Osteoblast (primary cell): ENCODE results near the gene TCF7L1. TPM values are rescaled to one million over a fixed set of nuclear protein-coding genes. Genes with fewer than 3 reads are reported as not detected.
"Not testable (repeated sequence)": the region's sequence is repeated elsewhere in the genome, so short reads cannot be mapped to it uniquely, and the experiment has no call there.

Experiments
- DNase-seq: peaks from one replicate; pipeline ENCODE4 v3.0.0; 2011; ENCODE audit warnings: low spot score, mixed read lengths; ENCODE audit not compliant: insufficient read length; ENCODE audit errors: missing footprints
- H2AFZ ChIP-seq: 2 replicates; pipeline ENCODE4 v1.6.0; 2011; ENCODE audit warnings: mild to moderate bottlenecking, low read length
- H3K27ac ChIP-seq: 2 replicates; pipeline ENCODE4 v1.5.1; 2011; ENCODE audit warnings: mild to moderate bottlenecking, low read depth, low read length, moderate library complexity
- H3K27me3 ChIP-seq: 2 replicates; pipeline ENCODE4 v1.6.0; 2012; ENCODE audit warnings: mild to moderate bottlenecking, control low read depth, inconsistent platforms, low read length, moderate library complexity; ENCODE audit not compliant: insufficient read depth
- H3K36me3 ChIP-seq: 2 replicates; pipeline ENCODE4 v1.5.1; 2011; ENCODE audit warnings: mild to moderate bottlenecking, low read length, control low read depth, moderate library complexity; ENCODE audit not compliant: insufficient read depth
- H3K4me1 ChIP-seq: 2 replicates; pipeline ENCODE4 v1.5.1; 2011; ENCODE audit warnings: mild to moderate bottlenecking, low read length, control low read depth, moderate library complexity; ENCODE audit not compliant: insufficient read depth
- H3K4me2 ChIP-seq: 2 replicates; pipeline ENCODE4 v1.6.0; 2011; ENCODE audit warnings: mild to moderate bottlenecking, low read length; ENCODE audit not compliant: insufficient read depth
- H3K4me3 ChIP-seq: fragments of 200-600 bp; sonication (generic); 3 replicates; pipeline ENCODE4 v1.5.1; 2012; ENCODE audit warnings: mild to moderate bottlenecking, low read length, inconsistent platforms; ENCODE audit not compliant: insufficient read depth
- H3K79me2 ChIP-seq: 2 replicates; pipeline ENCODE4 v1.6.0; 2012; ENCODE audit warnings: mild to moderate bottlenecking, low read length, control low read depth, inconsistent platforms; ENCODE audit not compliant: insufficient read depth
- H3K9me3 ChIP-seq: 2 replicates; pipeline ENCODE4 v1.5.1; 2011; ENCODE audit warnings: low read depth, low read length, control low read depth
- H4K20me1 ChIP-seq: 2 replicates; pipeline ENCODE4 v1.6.0; 2012; ENCODE audit warnings: mild to moderate bottlenecking, low read length, control low read depth; ENCODE audit not compliant: insufficient read depth
- total RNA-seq: library from RNA; depleted of rRNA; stranded (reverse); fragments of >200 nt; gene quantifications from 2 replicates; pipeline ENCODE4 v1.2.3, GENCODE V29; 2012
- TF ChIP-seq, protein P1 (sequence below): IDR thresholded peaks from 2 replicates; pipeline ENCODE4 v1.5.1; 2011; ENCODE audit warnings: mild to moderate bottlenecking, low read depth, low read length, moderate library complexity; ENCODE audit errors: extremely low read depth

Gene TCF7L1
- total RNA-seq, 1 donor: 2.5 TPM

DNA sequence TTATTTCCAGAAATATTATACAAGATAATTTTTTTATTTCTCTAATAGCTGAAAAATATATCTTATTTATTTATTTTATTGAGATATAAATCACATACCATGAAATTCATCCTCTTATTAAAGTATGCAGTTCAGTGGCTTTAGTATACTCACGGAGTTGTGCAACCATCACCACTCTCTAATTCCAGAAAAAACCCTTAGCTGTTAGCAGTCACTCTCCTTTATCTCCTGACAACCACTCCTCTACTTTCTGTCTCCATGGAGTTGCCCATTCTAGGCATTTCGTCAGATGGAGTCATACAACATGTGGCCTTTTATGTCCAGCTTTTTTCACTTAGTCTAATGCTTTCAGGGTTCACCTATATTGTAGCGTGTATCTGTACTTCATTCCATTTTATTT, 66.5 kb downstream of the TCF7L1 start:
- Histone ChIP-seq H3K27me3 (no peaks in the 10 kb centered on the region), H3K27ac (no peak overlapping the region), H3K4me2 (no peak overlapping the region), H2AFZ (no peak overlapping the region), H4K20me1 (peaks cover 18% of the 10 kb centered on the region), H3K79me2 (peaks cover 12% of the 10 kb centered on the region), H3K36me3 (no peaks in the 10 kb centered on the region), H3K4me1 (peaks cover 7% of the 10 kb centered on the region), H3K9me3 (no peaks in the 10 kb centered on the region), H3K4me3 (no peak overlapping the region)
- DNase-seq: no peak
- TF ChIP-seq, protein P1, sequence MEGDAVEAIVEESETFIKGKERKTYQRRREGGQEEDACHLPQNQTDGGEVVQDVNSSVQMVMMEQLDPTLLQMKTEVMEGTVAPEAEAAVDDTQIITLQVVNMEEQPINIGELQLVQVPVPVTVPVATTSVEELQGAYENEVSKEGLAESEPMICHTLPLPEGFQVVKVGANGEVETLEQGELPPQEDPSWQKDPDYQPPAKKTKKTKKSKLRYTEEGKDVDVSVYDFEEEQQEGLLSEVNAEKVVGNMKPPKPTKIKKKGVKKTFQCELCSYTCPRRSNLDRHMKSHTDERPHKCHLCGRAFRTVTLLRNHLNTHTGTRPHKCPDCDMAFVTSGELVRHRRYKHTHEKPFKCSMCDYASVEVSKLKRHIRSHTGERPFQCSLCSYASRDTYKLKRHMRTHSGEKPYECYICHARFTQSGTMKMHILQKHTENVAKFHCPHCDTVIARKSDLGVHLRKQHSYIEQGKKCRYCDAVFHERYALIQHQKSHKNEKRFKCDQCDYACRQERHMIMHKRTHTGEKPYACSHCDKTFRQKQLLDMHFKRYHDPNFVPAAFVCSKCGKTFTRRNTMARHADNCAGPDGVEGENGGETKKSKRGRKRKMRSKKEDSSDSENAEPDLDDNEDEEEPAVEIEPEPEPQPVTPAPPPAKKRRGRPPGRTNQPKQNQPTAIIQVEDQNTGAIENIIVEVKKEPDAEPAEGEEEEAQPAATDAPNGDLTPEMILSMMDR: no peak

DNA sequence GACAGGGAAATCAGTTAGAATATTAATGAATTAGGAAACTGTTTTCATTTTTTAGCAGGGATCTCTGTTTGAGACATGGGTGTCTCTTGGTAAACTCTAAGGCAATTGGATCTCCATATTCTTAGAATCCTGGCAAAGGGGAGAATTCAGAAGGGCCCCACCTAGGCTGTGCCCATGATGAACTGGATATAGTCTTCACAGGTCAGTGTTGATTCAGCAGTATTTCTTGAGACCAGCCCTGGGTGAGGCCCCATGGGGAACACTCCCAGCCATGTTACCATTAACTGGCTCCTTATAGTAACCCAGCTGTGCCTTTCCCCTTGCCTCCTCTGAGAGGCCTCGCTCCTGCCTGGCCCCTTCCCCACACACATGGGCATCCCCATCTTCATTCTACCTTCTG, 76.7 kb downstream of the TCF7L1 start:
- Histone ChIP-seq H3K4me1 (peaks cover 3% of the 10 kb centered on the region), H3K79me2 (peaks cover 55% of the 10 kb centered on the region), H3K27ac (no peak overlapping the region), H3K4me2 (no peak overlapping the region), H3K27me3 (no peaks in the 10 kb centered on the region), H4K20me1 (peaks cover 57% of the 10 kb centered on the region), H3K9me3 (no peaks in the 10 kb centered on the region), H2AFZ (no peak overlapping the region), H3K36me3 (no peaks in the 10 kb centered on the region), H3K4me3 (no peak overlapping the region)
- no peak for DNase-seq
- TF ChIP-seq, protein P1: no peak

DNA sequence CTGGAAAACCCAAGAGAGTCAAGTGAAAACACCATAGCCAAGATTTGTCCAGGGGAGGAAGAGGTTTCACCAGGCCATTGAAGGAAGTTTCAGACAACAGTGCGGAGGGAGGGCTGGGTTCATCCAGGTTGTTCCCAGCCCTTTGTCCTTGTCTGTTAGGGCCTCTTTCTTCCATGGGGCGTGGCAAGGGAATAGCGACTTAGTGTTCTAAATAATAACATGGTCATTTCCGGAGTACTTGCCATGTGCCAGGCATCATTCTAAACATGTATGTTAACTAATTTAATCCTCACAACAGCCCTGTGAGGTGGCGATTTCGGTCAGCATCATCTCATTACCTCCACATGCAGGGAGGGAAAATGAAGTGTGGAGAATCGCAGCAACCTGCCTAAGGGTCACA, 77.3 kb downstream of the TCF7L1 start:
- no peaks in the 10 kb centered on the region for H3K36me3 ChIP-seq
- no peak overlapping the region for H2AFZ ChIP-seq
- TF ChIP-seq, protein P1: no peak
- H3K9me3 ChIP-seq: no peaks in the 10 kb centered on the region
- H3K79me2 ChIP-seq: peaks cover 58% of the 10 kb centered on the region
- H4K20me1 ChIP-seq: peaks cover 63% of the 10 kb centered on the region
- no peak overlapping the region for H3K4me2 ChIP-seq
- no peak for DNase-seq
- H3K4me3 ChIP-seq: no peak overlapping the region
- H3K4me1 ChIP-seq: peaks cover 9% of the 10 kb centered on the region
- no peaks in the 10 kb centered on the region for H3K27me3 ChIP-seq
- H3K27ac ChIP-seq: no peak overlapping the region

DNA sequence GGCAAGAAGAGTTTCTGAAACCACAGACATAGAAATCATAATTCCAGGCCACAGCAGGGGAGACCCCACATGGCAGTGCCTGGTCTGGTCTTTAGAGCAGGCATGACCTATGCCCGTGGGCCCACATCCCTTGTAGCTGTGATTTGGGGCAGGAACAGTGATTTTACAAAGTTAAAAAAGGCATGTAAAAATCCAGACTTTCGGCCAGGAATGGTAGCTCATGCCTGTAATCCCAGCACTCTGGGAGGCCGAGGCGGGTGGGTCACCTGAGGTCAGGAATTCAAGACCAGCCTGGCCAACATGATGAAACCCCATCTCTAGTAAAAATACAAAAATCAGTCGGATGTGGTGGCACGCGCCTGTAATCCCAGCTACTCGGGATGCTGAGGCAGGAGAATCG, 78.4 kb downstream of the TCF7L1 start:
- DNase-seq, H3K4me2 ChIP-seq, H3K27ac ChIP-seq, H3K27me3 ChIP-seq, H3K4me3 ChIP-seq, H3K36me3 ChIP-seq, H2AFZ ChIP-seq, H3K9me3 ChIP-seq: not testable (repeated sequence)
- Histone ChIP-seq H3K4me1 (peaks cover 18% of the 10 kb centered on the region), H4K20me1 (peaks cover 65% of the 10 kb centered on the region), H3K79me2 (peaks cover 50% of the 10 kb centered on the region)

DNA sequence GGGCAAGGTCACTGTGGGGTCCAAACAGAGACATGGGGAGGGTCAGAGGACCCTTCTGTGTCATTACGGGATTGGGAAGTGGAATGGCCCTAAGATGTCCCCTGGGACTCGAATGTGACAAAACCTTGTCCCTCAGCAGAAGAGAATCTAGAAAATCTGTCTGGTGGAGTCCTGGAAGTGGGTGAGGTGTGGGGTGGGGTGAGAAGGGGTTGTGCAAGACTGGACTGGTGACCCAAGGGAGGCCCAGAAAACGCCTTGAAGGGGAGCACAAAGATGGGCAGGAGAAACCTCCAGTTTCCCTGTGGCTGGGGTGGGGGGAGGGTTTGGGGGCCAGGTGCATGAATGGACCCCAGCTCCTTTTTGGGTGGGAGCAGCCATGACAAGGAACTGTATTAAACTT, 79.6 kb downstream of the TCF7L1 start:
- TF ChIP-seq, protein P1: no peak
- peaks cover 64% of the 10 kb centered on the region for H4K20me1 ChIP-seq
- H3K79me2 ChIP-seq: peaks cover 47% of the 10 kb centered on the region
- H3K4me3 ChIP-seq: no peak overlapping the region
- no peaks in the 10 kb centered on the region for H3K36me3 ChIP-seq
- no peak overlapping the region for H3K27ac ChIP-seq
- H3K4me2 ChIP-seq: no peak overlapping the region
- no peak for DNase-seq
- peaks cover 18% of the 10 kb centered on the region for H3K4me1 ChIP-seq
- no peaks in the 10 kb centered on the region for H3K9me3 ChIP-seq
- H2AFZ ChIP-seq: no peak overlapping the region
- no peaks in the 10 kb centered on the region for H3K27me3 ChIP-seq
